NCI-H69 (cell line): ENCODE data around the gene CPNE7.

ENCODE experiments used
- DNase-seq: peaks from one replicate; lab custom pipeline; 2025; lab: John Stamatoyannopoulos, UW

CPNE7 gene

DNA sequence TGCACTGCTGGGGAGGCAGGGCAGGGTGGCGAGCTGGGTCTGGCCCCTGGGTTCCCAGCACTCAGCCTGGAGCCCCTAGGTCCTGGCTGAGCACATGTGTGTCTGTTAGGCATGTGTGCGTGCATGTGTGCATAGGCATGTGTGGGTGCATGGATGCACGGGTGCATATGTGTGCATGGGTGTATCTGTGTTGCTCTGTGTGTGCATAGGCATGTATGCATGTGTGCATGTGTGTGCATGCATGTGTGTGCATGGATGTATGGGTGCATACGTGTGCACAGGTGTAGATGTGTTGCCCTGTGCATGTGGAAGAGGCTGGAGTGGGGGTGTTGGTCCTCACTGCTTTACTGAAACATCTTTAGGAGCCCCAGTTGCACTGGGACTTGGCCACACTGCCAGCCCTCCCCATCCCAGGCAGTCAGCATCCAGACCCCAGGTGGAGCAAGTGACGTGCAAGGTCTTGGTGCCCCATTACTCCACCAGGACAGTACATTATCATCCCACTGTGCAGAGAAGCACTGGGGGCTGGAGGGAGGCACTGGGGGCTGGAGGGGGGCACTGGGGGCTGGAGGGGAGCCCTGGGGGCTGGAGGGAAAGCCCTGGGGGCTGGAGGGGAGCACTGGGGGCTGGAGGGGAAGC is 27.5 kb downstream of the CPNE7 start:
- DNase-seq = no peak

DNA sequence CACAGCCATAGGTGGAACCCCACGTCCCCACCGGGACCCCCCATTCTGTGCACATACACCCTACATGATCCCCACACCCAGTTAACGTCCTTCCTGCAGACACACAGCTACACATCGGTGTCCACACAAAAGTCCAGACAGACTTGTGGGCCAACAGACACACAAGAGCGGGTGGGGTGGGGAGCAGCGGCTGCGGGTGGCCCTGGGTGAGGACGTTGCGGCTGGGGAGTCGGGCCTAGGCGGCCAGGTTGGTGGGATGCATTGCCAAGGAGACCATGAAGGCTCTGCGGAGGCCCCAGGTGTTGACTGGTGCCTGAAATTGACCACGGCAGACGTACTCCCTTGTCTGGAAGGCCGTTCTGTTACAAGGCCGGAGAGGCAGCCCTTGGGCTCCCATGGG is 29.2 kb downstream of the CPNE7 start:
- DNase-seq = no peak

DNA sequence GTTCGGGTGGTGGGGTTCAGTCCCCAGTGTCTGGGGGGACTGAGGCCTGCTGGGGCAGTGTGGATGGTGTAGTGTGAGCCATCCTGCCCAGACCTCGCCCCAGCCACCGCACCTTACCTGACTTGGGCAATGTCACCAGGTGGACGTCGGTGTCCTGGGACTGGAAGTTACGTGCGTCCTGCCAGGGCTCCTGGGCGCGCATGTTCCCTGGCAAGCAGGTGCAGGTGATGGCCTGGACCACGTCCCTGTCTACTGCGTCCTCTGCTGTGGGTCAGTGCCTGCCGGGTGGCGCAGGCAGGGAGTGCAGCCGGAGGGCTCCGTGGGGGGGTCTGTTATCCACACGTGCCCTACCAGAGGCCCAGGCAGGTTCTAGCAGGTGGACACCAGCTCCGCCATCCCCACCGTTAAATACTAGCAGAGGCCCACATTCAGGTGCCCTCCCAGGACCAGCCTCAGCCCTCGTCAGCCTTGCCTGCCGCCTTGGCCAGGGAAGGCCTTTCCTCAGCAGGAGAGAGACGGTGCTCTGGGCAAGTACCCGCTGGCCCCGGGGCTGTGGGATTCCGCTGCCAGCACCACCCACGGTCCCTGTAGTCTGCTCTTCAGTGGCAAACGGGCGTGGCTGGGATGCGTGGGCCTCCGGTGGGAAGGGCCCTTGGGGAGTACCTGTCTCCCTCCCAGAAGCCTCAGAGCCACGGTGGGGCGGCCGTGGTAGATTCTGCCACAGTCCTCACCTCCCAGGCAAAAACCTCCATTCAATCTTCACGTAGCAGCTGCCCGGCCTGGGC is 29.8 kb downstream of the CPNE7 start:
- no peak for DNase-seq

DNA sequence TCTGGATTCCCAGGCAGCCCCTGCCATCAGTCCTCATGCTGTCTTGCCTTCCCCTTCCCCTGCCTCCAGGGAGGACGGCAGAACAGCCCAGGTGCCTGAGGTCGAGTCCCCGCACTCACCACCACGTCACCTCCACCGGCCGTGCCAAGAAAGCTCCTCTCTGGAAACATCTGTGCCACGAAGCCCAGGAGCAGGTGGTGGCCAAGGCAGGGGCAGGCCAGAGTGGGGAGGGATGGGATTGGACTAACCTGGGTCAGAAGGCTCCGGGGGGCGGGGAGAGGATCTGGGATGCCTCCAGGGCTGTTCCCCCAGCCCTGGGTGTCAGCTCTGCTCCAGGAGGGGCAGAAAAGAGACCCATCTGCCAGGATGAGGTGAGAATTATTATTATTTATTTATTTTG is 30.4 kb downstream of the CPNE7 start:
- no peak for DNase-seq

DNA sequence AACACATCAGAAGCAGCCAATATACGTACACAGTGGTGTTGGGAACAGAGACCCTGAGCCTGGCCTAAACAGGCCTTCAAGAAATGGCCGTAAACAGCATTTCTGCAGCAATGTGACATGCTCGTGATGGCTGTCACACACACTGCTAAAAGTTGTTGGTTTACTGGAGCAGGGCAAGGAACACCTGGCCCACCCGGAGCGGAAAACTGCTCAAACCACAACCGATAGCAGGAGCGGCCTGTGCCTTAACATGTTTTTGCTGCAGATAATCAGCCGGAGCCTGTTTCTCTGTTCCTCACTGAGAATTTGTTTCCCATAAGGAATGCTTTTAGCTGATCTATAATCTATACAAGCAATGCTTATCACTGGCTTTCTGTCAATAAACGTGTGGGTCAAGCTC is 31.9 kb downstream of the CPNE7 start:
- DNase-seq = no peak

DNA sequence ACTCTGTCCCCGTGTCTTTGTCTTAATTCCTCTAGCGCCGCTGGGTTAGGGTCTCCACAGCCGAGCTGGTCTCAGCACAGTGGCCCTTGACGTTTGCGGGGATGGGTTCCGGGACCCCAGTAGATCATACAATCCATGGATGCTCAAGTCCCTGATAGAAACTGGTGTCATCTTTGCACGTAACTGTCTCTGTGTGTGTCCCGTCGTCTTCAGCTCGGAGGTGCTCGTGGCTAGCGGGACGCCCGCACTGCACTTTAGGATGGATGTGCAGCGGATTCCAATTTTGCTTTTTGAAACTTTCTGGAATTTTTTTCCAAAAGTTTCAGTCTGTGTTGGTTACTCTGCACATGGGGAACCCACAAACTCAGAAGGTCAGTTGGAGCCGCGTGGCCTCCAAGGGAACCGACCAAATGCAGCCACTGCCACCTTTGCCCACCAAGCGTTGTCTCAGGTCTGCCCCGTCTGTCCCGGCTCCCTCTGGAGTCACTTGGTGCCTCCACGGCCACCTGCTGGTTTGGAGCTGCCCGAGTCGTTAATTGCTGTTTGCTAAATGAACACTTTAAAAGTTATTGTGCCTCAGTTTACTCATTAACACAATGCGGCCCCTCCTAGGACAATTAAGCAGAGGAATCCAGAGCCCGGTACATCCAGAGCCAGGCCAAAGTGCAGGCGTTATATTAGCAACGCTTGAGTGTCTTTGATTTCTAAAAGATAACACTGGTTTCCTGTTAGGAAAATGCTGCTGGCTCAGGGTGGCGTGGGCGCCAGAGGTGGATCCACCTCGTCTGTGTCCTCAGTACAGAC is 32.6 kb downstream of the CPNE7 start:
- DNase-seq = no peak

DNA sequence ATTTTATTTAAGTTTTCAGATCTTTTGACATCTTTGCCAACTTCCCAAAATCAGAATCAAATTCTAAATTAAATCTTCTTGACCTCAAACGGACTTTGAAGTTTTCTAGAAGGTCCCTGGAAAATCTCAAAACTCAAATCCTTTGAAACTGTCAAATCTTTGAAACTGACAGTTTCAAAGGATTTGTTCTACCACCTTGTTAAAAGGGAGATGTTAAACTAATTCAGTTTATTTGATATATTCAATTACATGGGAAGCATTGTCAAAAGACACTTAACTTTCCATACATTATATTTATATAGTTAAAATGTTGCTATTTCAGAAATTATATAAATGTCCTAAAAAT is 34.5 kb downstream of the CPNE7 start:
- no peak for DNase-seq

DNA sequence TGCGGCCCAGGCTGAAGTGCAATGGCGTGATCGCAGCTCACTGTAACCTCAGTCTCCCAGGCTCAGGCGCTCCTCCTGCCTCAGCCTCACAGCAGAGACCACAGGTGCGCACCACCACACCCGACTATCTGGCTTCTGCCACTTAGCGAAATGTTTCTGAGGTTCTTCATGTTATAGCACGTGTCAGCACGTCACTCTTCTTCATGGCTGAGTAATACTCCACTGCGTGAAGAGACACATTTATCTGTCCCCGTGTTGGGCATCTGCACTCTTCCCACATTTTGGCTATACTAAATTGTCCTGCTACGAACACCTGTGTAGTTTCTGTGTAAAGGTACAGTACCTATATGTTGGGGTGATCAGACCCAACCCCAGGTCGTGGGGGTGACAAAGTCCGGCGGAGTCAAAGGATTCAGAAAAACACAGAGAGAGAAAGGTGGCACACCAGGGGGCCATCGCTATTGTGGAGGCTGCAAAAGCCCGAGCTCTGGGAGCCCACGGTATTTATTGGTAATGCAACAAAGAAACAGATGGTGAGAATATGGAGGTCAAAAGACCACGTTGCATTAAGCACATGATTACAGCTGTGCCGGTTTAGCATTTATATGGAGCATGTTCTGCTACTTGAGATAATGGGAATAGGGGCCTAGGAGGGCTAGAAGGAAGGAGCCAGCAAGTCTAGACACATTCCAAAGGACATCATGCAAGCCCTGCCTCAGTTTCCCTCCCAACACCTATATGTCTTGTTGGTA is 37.0 kb downstream of the CPNE7 start:
- peak; percentile 90 for DNase-seq

DNA sequence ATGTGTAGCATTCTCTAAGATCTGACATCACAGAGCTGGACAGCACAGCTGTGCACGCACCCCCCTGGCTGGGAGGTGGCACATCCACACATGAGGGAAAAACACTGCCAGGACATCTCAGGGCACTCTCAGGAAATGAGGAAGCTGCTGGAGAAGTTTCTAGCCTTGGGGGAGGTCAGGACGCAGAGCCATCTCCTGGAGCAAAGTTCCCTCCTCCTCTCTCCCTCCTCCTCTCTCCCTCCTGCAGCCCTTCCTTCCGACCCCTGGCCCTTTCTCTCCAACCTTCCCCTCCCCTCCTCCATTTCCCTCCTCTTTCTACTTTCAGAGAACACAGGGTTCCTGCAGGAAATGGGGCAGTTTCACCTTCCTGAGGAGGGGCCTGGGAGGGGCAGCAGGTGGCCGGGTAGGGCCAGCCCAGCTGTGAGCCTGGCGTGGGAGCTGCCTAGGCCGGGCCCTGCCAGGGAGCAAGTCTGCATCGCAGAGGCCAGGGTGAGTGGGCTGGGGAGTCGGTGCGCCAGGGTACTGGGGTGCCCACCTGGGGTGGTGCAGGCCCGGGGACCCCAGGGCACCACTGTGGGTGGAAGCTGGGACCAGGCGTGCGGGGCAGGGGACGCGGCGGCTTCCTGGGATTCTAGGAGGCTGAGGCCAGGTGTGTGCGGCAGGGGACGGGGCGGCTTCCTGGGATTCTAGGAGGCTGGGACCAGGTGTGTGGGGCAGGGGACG is 37.8 kb downstream of the CPNE7 start, which contains the start of gene DPEP1:
TSS of gene DPEP1 (plus strand) at position 412 of the 723 bp plus-strand sequence. CDS start 16,769 bp downstream, outside the sequence.
- peak; percentile 84 for DNase-seq

DNA sequence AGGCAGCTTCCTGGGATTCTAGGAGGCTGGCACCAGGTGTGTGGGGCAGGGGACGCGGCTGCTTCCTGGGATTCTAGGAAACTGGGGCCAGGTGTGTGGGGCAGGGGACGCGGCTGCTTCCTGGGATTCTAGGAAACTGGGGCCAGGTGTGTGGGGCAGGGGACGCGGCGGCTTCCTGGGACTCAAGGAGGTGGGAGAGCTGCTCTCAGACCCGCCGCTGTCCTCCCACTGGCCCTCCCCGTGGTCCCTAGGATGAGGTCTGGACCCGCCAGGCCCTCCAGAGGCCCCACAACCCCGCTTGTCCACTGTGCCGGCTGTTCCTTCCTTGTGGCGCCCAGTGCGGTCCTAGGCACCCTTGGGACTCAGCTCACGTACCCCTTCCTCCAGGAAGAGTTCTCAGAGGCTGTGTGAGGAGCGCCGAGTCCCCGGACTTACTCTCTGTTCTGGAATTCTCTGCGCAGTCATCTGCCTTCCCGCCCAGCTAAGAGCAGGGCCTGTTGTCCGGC is 38.4 kb downstream of the CPNE7 start:
- DNase-seq = no peak

DNA sequence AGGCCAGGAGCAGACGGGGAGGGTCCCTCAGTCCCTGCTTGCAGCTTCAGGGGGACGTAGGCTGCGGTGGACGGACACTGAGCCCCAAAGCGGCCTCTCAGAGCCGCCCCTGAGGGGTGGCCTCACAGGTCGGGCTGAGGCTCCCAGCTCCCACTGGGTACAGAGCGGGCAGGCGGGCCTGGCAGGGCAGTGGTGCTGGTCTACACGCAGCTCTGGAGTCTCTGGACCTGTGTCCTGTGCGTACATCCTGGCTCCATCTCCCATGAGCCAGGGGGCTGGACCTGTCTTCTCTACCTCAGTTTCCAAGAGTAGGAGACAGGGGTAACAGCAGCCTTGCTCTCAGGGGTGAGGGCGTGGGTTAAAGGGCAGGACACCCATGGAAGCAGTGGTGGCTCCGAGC is 39.6 kb downstream of the CPNE7 start:
- no peak for DNase-seq

DNA sequence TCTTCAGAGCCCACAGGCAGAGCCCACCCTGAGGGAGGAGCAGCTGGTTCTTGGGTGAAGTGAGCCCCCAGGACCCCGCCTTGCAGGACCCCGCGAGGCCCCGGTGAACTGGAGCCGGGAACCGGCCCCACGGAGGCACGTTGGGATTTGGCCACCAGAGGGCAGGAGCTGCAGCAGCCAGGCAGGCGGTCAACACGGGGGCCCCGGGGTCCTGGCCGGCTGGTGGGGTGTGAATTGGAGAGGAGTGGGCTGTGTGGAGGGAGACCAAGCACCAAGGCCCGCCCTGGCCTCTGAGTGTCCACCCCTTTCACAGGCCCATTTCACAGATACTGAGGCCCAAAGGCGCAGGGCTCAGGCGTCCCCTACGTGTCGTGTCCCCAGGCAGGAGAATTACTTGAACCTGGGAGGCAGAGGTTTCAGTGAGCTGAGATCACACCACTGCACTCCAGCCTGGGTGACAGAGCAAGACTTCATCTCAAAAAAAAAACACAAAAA is 40.1 kb downstream of the CPNE7 start:
- DNase-seq = no peak

DNA sequence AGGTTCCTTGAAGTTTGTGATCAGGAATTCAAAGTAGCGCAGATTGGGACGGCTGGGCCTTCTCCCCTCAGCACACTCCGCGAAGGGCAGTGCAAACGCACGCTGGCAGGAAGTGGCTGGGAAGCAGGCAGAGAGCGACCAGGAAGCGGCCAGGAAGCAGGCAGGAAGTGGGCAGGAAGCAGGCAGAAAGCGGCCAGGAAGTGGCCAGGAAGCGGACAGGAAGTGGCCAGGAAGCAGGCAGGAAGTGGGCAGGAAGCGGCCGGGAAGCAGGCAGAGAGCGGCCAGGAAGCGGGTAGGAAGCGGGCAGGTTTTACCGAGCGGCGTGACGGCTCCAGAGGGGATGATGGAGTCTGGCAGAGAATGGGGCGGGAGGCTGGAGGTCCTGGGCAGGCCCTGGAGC is 41.1 kb downstream of the CPNE7 start:
- DNase-seq = no peak

DNA sequence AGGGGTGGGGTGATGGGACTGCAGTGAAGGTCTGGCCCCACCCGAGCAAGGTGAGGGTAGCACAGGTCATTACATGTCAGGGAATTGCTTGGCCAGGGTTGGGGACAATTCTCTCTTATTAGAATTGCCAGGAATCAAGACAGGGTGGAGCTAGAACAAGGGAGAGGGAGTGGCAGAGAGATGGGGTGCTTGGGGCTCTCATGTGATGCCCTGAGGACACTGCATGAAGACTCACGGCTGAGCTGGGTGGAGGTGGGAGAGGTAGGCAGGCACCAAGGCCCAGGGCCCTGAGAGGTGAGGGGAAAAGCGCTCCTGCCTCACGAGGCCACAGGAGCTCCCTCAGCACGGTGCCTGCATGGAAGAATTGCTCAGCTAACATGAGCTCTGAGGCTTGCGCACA is 41.5 kb downstream of the CPNE7 start:
- DNase-seq = no peak

DNA sequence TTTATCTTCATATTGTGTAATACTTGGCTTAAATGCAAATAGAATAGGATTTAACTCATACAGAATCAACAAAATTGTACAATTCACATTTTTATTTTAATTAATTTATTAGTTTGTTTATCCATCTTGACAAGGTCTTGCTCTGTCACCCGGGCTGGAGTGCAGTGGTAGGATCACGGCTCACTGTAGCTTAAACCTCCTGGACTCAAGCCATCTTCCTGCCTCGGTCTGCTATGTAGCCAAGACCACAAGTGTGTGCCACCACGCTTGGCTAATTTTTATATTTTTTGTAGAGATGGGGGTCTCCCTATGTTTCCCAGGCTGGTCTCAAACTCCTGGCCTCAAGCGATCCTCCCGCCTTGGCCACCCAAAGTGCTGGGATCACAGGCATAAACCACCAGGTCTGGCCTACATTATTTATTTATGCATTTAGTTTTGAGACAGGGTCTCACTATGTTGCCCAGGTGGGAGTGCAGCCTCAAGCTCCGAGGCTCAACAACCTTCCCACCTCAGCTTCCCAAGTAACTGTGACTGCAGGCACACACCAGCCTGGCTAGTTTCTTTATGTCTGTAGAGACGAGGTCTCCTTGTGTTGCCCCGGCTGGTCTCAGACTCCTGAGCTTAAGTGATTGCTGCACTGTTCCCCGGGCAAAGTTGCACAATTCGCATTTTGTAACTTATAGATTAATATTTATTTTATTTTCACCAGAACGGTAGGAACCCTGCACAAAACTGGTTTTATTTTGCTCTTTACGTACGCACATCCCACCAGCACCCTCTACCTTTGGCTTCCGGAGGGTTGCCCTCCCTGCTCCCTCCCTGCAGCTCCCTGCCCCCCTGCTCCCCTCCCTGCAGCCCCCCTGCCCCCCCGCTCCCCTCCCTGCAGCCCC is 42.8 kb downstream of the CPNE7 start:
- no peak for DNase-seq

DNA sequence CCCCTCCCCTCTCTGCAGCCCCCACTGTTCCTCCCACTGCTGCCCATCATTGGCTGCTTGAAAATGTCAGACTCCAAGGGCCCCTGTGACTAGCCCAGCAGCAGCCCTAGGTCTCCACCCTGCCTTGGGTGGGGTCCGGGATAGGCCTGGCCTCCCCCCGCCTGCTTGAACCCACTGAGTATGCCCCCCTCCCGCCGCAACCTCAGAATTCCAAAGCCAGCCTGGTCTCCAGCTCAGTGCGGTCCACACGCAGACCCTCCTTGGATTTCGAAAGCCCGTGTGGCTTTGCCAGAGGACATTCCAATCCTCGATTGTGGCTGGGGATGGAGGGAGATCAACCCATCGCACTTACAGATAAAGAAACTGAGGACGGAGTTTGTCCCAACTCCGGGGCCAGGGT is 44.3 kb downstream of the CPNE7 start:
- DNase-seq = no peak

DNA sequence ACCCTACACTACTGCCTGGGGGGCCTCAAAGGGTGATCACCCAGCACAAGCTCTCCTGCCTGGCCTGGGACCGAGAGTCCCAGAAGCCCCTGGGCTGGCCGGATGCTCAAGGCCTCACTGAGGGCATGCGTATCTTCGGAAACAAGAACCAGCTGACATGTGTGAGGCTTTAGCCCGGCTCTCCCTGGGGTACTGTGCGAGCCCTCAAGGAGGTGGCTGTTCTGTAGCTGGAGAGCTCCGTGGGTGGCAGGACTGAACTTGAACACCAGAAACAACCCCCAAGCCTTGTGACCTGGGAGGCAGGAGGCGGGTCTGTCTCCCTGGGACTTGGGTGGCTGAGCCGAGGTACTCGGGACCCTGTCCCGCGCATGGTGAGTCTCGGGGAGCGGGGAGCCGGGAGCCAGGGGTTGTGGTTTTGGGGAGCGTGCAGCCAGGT is 44.9 kb downstream of the CPNE7 start:
- no peak for DNase-seq

DNA sequence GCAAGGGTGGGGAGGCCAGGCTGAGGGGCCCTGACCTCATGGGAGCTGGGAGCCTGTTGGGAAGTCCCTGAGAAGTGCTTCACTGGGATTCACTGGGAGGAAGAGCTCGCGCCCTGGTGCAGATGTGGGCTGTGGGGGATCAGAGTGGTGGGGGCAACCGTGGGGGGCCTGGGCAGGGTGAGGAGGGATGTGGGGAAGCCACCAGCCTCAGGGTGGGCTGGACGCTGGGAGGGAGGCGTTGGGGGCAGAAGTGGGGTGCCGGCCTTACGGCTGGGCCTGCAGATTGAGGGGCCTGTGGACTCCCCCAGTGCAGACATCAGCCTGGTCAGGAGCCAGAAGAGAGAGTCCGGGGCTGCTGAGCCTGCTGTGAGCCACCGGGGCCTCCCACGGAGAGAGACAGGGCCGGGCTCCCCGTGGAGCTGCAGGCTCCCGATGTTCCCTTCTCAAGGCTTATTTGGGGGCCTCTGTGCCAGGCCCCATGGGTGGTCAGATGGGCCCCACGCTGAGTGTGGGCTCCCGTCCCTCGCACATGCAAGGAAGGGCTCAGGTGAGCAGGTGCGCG is 45.7 kb downstream of the CPNE7 start:
- no peak for DNase-seq

DNA sequence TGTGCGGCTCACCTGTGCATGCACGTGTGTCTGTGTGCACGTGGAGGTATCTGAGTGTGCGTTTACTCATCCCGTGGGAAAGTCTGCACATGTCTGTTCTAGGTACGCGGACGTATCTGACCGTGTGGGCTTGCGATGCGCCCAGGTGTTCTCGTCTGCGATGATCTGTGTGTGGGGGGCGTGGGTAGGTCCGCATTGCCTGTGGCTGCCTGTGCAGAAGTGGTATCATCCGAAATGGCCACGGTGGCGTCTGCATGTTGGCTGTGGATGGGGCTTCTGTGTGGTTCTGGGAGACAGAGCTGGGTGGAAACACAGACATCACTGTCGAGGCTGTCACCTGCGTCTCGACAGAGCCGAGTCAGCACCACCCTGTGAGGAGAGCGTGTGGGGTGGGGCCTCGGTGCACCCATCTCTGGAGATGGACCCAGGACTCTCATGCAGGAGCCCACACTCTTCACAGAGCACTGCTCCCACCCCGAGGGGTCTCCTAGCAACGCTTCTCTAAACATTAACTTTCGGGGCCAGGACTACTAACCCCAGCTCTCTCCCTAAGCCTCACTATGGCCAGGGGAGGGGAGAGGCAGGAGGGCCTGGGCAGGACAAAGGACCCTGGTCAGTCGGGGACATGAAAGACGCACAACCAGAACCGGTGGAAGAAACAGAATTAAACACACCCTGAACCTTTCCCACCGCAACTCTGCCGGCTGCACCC is 46.3 kb downstream of the CPNE7 start:
- DNase-seq = no peak
